GM19397 (cell line): Measurements from ENCODE around the gene CARS2.

ENCODE experiments used
- ATAC-seq: cut with Tn5 transposase; IDR thresholded peaks from one replicate; pipeline ENCODE4 v1.9.1; 2021; ENCODE audit warnings: mild to moderate bottlenecking, moderate library complexity; ENCODE audit not compliant: unreplicated experiment

The CARS2 gene

GRCh38 chr13:110657196-110657595, 48.7 kb downstream of the CARS2 start:
- no peak for ATAC-seq

- ATAC-seq = no peak
Measured at GRCh38 chr13:110653851-110654250, 52.1 kb downstream of the CARS2 start.

GRCh38 chr13:110653271-110653670, 52.6 kb downstream of the CARS2 start:
- no peak for ATAC-seq

- ATAC-seq = no peak
Measured at GRCh38 chr13:110652764-110653163, 53.2 kb downstream of the CARS2 start.

GRCh38 chr13:110652231-110652730, 53.6 kb downstream of the CARS2 start:
- ATAC-seq = no peak

DNA sequence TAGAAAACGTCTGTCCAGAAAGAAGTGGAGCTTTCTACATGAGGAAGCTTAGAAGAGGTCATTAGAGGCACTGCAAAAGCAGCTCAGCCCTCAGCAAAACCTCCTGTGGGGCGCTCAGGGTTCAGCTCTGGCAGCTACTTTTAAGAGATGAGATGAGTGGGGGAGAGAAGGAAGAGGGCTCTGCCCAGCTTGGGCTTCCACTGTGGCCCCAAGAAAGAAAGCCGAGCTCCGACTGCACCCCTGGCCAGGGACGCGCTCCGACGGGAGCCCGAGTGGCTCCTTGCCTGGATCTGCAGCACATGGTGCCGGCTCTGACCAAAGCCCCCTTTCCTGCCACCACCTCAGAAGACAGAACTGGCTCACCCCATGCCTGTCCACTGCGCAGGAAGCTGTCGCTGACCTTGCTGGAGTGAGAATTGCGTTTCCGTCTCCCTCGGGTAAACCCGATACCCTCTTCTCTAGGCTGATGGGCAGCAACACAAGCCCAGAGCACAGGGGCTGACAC, 54.1 kb downstream of the CARS2 start:
- no peak for ATAC-seq

- no peak for ATAC-seq
Measured at GRCh38 chr13:110651271-110651670, 54.6 kb downstream of the CARS2 start.

- no peak for ATAC-seq
Measured at GRCh38 chr13:110650436-110650835, 55.5 kb downstream of the CARS2 start.

GRCh38 chr13:110649551-110649950, 56.4 kb downstream of the CARS2 start:
- ATAC-seq = no peak

DNA sequence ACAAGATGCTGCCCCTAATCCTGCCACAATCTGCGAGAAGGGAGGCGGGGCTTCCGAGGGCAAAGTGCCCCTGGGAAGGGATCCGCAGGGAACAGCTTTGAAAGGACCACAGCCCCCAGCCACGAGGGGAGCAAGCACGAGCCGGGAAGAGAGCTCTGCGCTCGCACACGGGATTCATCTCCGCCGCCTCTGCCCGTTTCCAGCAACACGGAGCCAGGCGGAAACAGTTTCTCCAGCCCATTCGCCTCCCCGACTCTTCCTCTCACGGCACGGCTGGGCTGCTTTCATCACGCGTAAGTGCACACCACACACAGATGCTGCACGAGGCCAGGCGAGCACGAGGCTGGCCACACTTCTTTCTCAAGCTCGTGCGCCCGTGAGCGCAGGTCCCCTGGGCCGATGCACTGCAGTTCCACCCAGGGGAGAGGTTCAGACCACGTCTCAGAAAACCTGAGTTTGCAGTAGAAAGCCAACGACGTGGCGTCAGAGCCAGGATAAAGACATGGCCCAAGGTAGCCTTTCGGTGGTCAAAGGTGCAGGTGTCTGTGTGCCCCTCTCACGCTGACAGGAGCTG, 57.0 kb downstream of the CARS2 start:
- ATAC-seq = no peak

DNA sequence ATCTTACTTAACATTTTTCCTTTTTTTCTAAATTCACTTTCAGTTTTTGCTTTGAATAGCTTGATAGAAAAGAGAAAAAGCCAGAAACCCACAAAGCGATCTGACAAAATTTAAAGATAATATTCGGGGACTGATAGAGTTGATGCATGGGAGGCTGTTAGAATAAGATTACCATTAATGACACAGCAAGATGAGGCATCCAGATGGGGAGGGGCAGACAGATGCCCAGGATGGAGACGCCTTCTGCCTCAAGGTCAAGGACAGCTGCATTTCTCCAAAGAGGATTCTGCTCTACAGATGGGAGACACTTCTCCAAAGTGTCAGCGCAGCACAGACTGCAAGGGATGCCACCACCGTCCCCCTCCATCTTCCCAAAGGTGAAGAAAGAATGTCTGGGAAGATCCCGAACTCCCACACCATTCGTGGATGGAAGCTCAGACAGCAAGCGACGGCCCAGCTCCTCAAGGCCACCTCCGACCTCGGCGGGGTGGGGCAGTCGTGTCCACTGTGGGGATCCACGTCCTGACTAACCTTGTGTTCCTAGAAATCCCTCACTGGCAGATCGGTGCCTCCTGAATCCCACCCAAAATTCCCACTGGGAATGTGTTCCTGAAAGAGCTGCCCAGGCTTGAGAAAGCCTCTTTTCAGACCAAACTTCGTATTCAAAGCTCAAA, 57.6 kb downstream of the CARS2 start:
- ATAC-seq = no peak

DNA sequence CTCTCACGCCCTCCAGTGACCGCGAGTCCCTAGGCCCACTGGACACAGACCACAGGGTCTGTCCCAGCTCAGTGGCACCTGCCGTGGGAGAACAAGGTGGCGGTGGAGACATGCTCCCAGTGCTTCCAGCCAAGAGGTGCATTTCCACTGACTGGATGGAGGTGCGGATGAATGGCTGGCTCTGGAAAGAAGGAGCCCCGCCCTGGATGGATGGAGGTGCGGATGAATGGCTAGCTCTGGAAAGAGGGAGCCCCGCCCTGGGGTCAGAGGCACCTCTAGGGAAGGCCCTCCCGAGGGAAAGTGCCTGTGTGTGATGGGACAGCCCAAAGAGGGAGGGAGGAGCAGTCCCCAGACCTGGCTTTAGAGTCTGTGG, 58.6 kb downstream of the CARS2 start:
- no peak for ATAC-seq

DNA sequence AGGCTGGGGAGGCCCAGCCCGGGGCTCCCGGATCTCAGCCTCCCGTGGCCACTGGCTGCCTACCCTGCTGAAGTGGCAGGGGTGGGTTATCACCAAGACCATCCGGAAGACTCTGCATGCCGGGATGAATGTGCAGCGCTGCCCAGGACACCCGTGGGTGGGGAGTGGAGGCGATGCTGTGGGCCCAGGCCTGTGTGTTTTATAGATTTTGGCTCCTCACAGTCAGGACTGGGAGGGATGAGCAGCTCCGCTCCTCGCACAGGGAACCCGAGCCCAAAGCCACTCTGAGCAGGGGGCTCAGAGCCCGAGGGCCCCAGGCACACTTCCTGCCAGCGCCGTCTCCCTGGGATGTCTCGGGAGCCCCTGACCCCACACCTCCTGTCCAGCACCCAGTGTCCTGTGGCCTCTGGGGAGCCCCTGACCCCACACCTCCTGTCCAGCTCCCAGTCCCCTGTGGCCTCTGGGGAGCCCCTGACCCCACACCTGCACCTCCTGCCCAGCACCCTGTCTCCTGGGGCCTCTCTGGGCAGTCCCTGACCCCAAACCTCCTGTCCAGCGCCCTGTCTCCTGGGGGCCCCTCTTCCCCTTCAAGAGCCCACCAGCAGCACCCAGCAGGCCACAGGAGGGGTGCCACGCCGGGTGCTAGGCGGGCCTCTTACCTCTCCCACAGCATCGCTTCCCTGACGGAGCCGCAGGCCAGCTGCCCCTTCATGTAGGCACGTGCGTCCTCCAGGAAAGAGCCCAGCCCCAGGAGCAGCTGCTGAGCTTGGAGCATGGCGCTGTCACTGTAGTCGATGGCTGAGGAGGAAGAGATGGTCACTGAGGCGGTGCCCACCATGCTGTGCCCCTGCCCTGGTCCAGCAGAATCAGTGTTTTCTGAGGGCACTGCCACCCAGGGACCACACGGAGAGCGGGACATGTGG, 59.2 kb downstream of the CARS2 start:
- no peak for ATAC-seq

DNA sequence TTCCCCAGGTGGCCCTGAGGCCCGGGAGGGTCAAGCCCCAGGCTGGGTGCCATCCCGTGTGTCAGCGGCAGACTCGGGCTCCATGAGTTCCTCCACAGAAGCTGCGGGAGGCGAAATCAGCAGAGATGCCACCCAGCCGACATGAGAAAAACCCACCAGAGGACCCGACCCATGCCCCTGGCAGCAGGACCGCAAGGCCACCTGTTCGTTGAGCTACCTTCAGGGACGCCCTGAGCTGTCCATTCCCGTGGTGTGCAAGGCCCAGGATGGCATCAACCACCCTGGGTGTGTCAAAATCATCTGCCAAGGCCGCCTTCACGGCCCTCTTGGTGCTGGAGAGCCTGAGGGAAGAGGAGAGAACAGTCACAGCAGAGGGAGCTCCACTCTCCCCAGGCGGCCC, 60.2 kb downstream of the CARS2 start:
- ATAC-seq = no peak

DNA sequence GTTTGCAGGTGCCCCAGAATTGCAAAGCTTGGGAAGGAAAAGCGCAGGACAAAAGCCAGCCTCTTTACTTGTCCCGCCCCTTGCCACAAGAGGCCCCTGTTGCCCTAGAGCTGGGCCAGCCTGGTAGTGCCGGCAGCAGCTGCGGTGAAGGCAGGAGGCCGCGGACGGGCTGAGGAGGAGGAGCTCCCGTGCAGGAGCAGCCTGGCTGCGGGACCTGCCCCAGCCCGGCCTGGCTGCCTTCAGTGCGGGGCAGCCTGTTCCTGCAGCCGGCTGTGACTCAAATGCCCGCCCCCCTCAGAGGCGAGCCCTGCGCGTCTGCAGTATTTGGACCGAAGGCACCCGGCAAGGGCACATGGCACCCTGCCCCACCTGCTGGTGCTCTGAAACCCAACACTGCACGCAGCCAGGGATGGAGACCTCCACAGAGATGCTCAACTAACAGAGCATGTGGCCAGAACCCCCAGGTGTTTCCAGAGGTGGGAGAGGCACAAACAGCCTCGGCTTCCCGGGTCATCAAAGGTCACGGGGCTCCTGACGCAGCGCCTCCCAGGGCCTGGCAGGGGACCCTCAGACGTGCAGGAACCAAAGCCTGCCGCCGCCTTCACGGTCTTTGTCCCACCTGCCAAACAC, 60.9 kb downstream of the CARS2 start:
- ATAC-seq = no peak

DNA sequence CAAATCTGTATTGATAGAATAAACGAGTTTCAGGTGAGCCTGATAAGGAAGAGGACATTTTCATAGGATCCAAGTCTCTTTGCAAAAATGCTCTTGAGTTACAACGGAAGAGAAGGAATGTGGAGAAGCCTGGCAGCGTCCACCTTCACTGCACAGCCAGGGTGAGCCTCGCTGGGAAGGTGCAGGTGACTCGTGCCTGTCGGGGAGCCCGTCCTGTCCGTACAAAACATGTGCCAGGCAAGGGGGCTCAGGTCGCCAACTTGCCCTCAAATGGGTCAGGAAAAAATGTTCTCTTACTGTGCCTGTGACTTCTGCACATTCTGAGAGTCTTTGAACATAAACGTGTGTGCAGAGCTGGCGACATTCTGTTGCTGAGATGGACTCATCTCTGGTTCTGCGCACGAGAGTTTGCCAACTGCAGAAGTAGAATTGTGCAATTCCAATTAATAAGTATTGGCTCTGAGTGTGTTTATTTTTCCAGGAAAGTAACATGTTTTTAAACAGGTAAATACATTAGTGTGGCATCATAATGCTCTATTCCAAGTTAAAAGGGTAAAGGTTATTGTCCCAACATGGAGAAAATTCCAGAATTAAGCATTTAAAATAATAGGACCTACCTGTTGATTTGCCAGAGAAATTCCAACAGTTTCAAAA, 62.0 kb downstream of the CARS2 start:
- ATAC-seq = no peak

GRCh38 chr13:110643324-110643723, 62.6 kb downstream of the CARS2 start:
- no peak for ATAC-seq

DNA sequence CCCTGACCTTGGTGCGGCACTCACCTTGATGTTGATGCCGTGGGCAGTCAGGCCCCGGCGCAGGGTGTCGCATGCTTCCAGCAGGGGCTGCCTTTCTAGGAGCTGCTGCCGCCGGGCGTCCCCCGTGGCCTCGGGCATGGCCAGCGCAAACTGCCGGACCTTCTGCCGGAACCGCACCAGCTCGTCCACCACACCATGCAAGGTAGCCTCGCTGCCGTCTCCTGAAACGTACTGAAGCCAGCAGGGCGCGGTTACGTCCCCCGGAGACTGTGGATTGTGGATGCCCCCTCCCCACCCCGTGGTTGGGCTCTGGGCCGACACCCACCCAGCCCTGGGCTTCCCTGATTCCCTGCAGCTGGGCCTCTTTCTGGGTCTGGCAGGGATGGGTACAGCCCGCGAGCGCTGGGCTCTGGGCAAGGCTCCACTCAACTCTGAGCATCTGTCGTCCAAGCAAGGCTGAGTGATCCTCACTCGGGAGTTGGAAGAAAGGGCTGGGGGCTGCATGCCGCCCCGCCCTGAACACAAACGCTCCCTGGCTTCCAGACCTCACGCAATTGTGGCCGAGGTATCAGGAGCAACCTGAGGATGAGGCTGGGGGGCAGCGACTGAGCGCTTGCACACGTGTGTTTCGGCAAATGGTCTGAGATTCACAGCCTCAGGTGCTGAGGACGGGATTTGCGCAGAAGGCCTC, 63.5 kb downstream of the CARS2 start:
- ATAC-seq = no peak

- ATAC-seq = no peak
Measured at GRCh38 chr13:110641055-110642015, 64.6 kb downstream of the CARS2 start.
